22Rv1 (cell line): ENCODE data around the gene DPP6.
"Not testable (repeated sequence)": the region's sequence is repeated elsewhere in the genome, so short reads cannot be mapped to it uniquely, and the experiment has no call there.

Source experiments
- ZFX ChIP-seq: fragments of 450-650 bp; IDR thresholded peaks from 2 replicates; pipeline ENCODE4 v1.6.1; 2017; ENCODE audit warnings: antibody characterized with exemption, borderline replicate concordance
- TF ChIP-seq, protein P1 (sequence below): fragments of 450-650 bp; IDR thresholded peaks from 2 replicates; pipeline ENCODE4 v1.5.1; 2017; ENCODE audit warnings: mild to moderate bottlenecking

DNA sequence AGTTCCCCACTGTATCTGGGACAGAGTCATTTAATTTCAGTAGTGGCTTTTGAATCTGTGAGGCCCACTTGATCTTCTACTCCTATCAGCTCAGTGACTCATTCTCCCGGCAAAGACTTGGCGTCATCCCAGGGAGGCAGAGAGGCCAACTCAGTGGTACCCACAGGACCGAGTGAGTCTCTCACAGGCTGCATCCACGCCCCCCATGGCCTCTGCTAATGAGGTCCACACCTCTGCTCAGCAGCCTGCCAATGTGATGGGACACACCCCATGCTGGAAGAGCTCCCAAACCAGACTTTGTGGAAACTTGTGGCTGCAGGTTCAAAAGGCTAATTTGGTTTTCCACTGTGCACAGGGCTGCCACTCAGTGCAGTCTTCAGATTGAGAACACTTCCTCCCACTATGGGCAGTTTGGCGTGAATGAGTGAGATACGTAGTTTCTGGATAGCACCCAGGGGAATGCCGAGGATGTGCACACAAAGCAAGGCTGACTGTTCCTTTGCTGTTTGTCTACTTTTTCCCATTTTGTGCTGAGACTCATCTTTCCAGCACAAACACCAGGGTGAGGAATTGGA lies 81.6 kb downstream of the DPP6 start:
- TF ChIP-seq, protein P1, sequence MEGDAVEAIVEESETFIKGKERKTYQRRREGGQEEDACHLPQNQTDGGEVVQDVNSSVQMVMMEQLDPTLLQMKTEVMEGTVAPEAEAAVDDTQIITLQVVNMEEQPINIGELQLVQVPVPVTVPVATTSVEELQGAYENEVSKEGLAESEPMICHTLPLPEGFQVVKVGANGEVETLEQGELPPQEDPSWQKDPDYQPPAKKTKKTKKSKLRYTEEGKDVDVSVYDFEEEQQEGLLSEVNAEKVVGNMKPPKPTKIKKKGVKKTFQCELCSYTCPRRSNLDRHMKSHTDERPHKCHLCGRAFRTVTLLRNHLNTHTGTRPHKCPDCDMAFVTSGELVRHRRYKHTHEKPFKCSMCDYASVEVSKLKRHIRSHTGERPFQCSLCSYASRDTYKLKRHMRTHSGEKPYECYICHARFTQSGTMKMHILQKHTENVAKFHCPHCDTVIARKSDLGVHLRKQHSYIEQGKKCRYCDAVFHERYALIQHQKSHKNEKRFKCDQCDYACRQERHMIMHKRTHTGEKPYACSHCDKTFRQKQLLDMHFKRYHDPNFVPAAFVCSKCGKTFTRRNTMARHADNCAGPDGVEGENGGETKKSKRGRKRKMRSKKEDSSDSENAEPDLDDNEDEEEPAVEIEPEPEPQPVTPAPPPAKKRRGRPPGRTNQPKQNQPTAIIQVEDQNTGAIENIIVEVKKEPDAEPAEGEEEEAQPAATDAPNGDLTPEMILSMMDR = not testable (repeated sequence)
- TF ChIP-seq ZFX = not testable (repeated sequence)
